B cell (primary cell): Measurements from ENCODE around the gene PCBP3. TPM values are rescaled to one million over a fixed set of nuclear protein-coding genes. Genes with fewer than 3 reads are reported as not detected.

ENCODE experiments used
- ATAC-seq: fragments of 200-7000 bp; cut with Tn5 transposase; one replicate; pipeline ENCODE4 v1.10.0; 2021; ENCODE audit warnings: low read depth, mild to moderate bottlenecking, moderate number of reproducible peaks, moderate library complexity
- CTCF ChIA-PET: fragments of 350-600 bp; sonication (Branson Sonifier 250); formaldehyde crosslinking; loops from one replicate; lab custom pipeline; 2021; ENCODE audit warnings: antibody characterized with exemption, inconsistent platforms; lab: Charles Lee
- POLR2A ChIA-PET: fragments of 350-600 bp; sonication (Branson Sonifier 250); formaldehyde crosslinking; loops from one replicate; lab custom pipeline; 2021; ENCODE audit warnings: antibody characterized with exemption; lab: Charles Lee
- DNase-seq: peaks from one replicate; pipeline ENCODE4 v3.0.0; 2013
- H2AFZ ChIP-seq: 2 replicates; pipeline ENCODE4 v1.6.1; 2012; ENCODE audit warnings: mild to moderate bottlenecking, low read depth, low read length; ENCODE audit not compliant: insufficient read depth, poor library complexity, severe bottlenecking
- H3K27ac ChIP-seq, 2 donors: 1 replicate in 1 of 2; 2 replicates in 1 of 2; pipeline ENCODE4 v1.5.1; 2012 to 2013; ENCODE audit warnings: low read length in 2 of 2, mild to moderate bottlenecking in 2 of 2, moderate library complexity in 1 of 2
- H3K27me3 ChIP-seq, 4 experiments: fragments of 200-600 bp in 1 of 4; sonication (generic) in 1 of 4; replicated peaks in 1 of 4; 1 replicate in 2 of 4; 2 replicates in 2 of 4; pipeline versions ENCODE4 v1.6.1 to v1.7.0; 2013 to 2016; ENCODE audit warnings: low read length in 3 of 4, mild to moderate bottlenecking in 2 of 4, mixed read lengths in 1 of 4, moderate library complexity in 1 of 4; ENCODE audit not compliant: insufficient read depth in 4 of 4, control insufficient read depth in 3 of 4; ENCODE audit errors: control extremely low read depth in 1 of 4
- H3K36me3 ChIP-seq, 2 experiments: replicated peaks in 1 of 2; 1 replicate in 1 of 2; 2 replicates in 1 of 2; pipeline versions ENCODE4 v1.6.1 to v1.7.1; 2013; ENCODE audit warnings: low read length in 1 of 2; ENCODE audit not compliant: insufficient read depth in 2 of 2, control insufficient read depth in 1 of 2; ENCODE audit errors: control extremely low read depth in 1 of 2, extremely low read depth in 1 of 2
- H3K4me1 ChIP-seq, 2 donors: fragments of 200-600 bp in 1 of 2; sonication (generic) in 1 of 2; 1 replicate in 1 of 2; 2 replicates in 1 of 2; pipeline versions ENCODE4 v1.5.1 to v1.6.1; 2013 to 2017; ENCODE audit warnings: low read length in 2 of 2; ENCODE audit not compliant: control insufficient read depth in 2 of 2, insufficient read depth in 2 of 2
- H3K4me2 ChIP-seq: replicated peaks from 2 replicates; pipeline ENCODE3; 2012; ENCODE audit warnings: mild to moderate bottlenecking, low read depth, low read length; ENCODE audit not compliant: poor library complexity, severe bottlenecking
- H3K4me3 ChIP-seq, 5 experiments: fragments of 200-600 bp in 1 of 5; sonication (generic) in 1 of 5; 1 replicate in 3 of 5; 2 replicates in 2 of 5; pipeline versions ENCODE4 v1.5.1 to v1.7.0; 2011 to 2016; ENCODE audit warnings: low read length in 4 of 5, mild to moderate bottlenecking in 4 of 5, low read depth in 2 of 5, control low read depth in 1 of 5, moderate library complexity in 1 of 5; ENCODE audit not compliant: insufficient read depth in 1 of 5; ENCODE audit errors: control extremely low read depth in 1 of 5, extremely low read depth in 1 of 5
- H3K79me2 ChIP-seq: fragments of 200-600 bp; sonication (generic); one replicate; pipeline ENCODE4 v1.6.0; 2016; ENCODE audit warnings: low read length; ENCODE audit not compliant: control insufficient read depth, insufficient read depth
- H3K9ac ChIP-seq: fragments of 200-600 bp; sonication (generic); 2 replicates; pipeline ENCODE4 v1.6.1; 2017; ENCODE audit warnings: mild to moderate bottlenecking, low read length, moderate library complexity
- H3K9me3 ChIP-seq, 3 donors: one replicate each; pipeline versions ENCODE4 v1.6.1 to v1.7.1; 2013; ENCODE audit warnings: low read length in 2 of 3; ENCODE audit not compliant: control insufficient read depth in 2 of 3, insufficient read depth in 1 of 3; ENCODE audit errors: control extremely low read depth in 1 of 3
- H4K20me1 ChIP-seq: 2 replicates; pipeline ENCODE4 v1.6.0; 2012; ENCODE audit warnings: mild to moderate bottlenecking, low read length; ENCODE audit not compliant: insufficient read depth, control insufficient read depth, poor library complexity, severe bottlenecking
- H3K27ac Mint-ChIP-seq: one replicate; pipeline ENCODE4 v1.8.0; 2021; ENCODE audit warnings: mixed read lengths
- H3K27me3 Mint-ChIP-seq: one replicate; pipeline ENCODE4 v1.8.0; 2021; ENCODE audit warnings: mixed read lengths
- H3K4me1 Mint-ChIP-seq: one replicate; pipeline ENCODE4 v1.8.0; 2021; ENCODE audit warnings: mixed read lengths
- H3K4me3 Mint-ChIP-seq: one replicate; pipeline ENCODE4 v1.8.0; 2021; ENCODE audit warnings: mixed read lengths
- H3K9me3 Mint-ChIP-seq: one replicate; pipeline ENCODE4 v1.8.0; 2022; ENCODE audit warnings: mixed read lengths; ENCODE audit not compliant: insufficient read depth
- EZH2 ChIP-seq: IDR thresholded peaks from 2 replicates; pipeline ENCODE4 v1.6.1; 2012; ENCODE audit warnings: borderline replicate concordance, low read depth, mild to moderate bottlenecking, moderate library complexity, low read length; ENCODE audit not compliant: insufficient read depth, poor library complexity, severe bottlenecking
- WGBS: methylation state at CpG from one replicate; pipeline ENCODE4 v1.1.5; 2013; ENCODE audit warnings: missing lambda C conversion rate; ENCODE audit not compliant: insufficient coverage; 5-methylcytosine and 5-hydroxymethylcytosine counted together
- intact Hi-C: fragments of 100-400 bp; cut with micrococcal nuclease; formaldehyde crosslinking; loops from one replicate; pipeline ENCODE4 v1.10.0; 2022
- polyA plus RNA-seq: library from polyadenylated mRNA; depleted of rRNA; stranded (reverse); fragments of >200 nt; gene quantifications from 2 replicates; pipeline ENCODE4 v1.2.3, GENCODE V29; 2012
- total RNA-seq, 2 donors: library from RNA; stranded (reverse); fragments of 120-200 nt in 1 of 2; gene quantifications; 1 replicate in 1 of 2; 2 replicates in 1 of 2; pipeline versions ENCODE4 v1.2.3 to v1.2.4, GENCODE V29; 2013 to 2022
- TF ChIP-seq, protein P1 (sequence below): fragments of 200-600 bp; IDR thresholded peaks from one replicate; pipeline ENCODE4 v1.8.0; 2022; ENCODE audit warnings: antibody characterized with exemption, mild to moderate bottlenecking

The PCBP3 gene
- total and polyA plus RNA-seq, 2 donors (not counting 1 experiment from before 2014, with no cell fraction given): 0.45 to 2.7 TPM

DNA sequence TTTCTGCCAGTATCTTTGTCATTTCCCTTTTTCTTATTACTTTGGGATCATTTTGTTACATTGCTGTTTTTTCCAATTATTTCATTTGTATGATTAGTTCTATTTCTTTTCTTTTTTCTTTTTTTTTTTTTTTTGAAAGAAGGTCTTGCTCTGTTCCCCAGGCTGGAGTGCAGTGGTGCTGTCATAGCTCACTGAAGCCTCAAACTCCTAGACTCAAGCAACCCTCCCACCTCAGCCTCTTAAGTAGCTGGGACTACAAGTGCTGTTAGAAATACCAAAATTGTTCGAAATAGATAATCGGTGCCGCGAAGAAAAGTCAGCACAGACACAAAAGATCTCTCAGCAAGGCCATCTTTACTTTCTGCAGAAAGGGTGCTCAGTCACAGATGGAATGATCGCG lies 311.4 kb downstream of the PCBP3 start:
- Histone ChIP-seq H3K9me3 (peaks cover 0 to 3% (median 0%) of the 10 kb centered on the region in 3 donors), H4K20me1 (no peaks in the 10 kb centered on the region), H3K9ac (no peak overlapping the region), H3K4me2 (no peak overlapping the region), H3K79me2 (no peaks in the 10 kb centered on the region), H2AFZ (no peak overlapping the region), H3K36me3 (no peaks in the 10 kb centered on the region), H3K27ac (no peak overlapping the region), H3K4me3 (no peak overlapping the region), H3K27me3 (peaks cover 0 to 2% (median 0%) of the 10 kb centered on the region in 4 experiments), H3K4me1 (no peaks in the 10 kb centered on the region)
- POLR2A ChIA-PET: no interaction called here
- Mint-ChIP-seq H3K4me3 (no peak overlapping the region), H3K27ac (no peak overlapping the region), H3K9me3 (no peaks in the 10 kb centered on the region), H3K4me1 (no peaks in the 10 kb centered on the region), H3K27me3 (peaks cover 30% of the 10 kb centered on the region)
- TF ChIP-seq, protein P1, sequence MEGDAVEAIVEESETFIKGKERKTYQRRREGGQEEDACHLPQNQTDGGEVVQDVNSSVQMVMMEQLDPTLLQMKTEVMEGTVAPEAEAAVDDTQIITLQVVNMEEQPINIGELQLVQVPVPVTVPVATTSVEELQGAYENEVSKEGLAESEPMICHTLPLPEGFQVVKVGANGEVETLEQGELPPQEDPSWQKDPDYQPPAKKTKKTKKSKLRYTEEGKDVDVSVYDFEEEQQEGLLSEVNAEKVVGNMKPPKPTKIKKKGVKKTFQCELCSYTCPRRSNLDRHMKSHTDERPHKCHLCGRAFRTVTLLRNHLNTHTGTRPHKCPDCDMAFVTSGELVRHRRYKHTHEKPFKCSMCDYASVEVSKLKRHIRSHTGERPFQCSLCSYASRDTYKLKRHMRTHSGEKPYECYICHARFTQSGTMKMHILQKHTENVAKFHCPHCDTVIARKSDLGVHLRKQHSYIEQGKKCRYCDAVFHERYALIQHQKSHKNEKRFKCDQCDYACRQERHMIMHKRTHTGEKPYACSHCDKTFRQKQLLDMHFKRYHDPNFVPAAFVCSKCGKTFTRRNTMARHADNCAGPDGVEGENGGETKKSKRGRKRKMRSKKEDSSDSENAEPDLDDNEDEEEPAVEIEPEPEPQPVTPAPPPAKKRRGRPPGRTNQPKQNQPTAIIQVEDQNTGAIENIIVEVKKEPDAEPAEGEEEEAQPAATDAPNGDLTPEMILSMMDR: no peak
- TF ChIP-seq EZH2: no peak
- WGBS: 98% methylated on average over 6 of the region's 6 CpGs
- DNase-seq: no peak
- CTCF ChIA-PET: no interaction called here
- intact Hi-C loops: no loop called here
- ATAC-seq: no peak

DNA sequence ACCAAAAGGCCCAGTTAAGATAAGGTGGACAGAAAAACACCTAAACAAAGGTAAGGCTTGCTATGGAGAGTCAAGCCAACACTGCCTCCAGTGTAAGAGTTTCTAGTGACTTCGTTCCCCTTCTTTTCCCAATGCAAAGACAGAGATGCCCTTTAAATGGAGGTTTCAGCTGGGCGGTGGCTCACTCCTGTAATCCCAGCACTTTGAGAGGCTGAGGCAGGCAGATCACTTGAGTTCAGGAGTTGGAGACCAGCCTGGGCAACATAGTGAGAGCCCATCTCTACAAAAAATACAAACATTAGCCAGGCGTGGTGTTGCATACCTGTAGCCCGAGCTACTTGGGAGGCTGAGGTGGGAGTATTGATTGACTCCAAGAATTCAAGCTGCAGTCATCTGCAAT lies 314.0 kb downstream of the PCBP3 start:
- Histone ChIP-seq H4K20me1 (no peaks in the 10 kb centered on the region), H3K4me3 (no peak overlapping the region), H3K9me3 (peaks cover 0 to 20% (median 0%) of the 10 kb centered on the region in 3 donors), H2AFZ (no peak overlapping the region), H3K27ac (no peak overlapping the region), H3K27me3 (peaks cover 0 to 4% (median 0%) of the 10 kb centered on the region in 4 experiments), H3K36me3 (no peaks in the 10 kb centered on the region), H3K4me2 (no peak overlapping the region), H3K9ac (no peak overlapping the region), H3K79me2 (no peaks in the 10 kb centered on the region), H3K4me1 (no peaks in the 10 kb centered on the region)
- intact Hi-C loops: no loop called here
- no peak for TF ChIP-seq EZH2
- TF ChIP-seq, protein P1: no peak
- CTCF ChIA-PET: no interaction called here
- POLR2A ChIA-PET: no interaction called here
- no peak overlapping the region for H3K4me3 Mint-ChIP-seq
- no peak for DNase-seq
- ATAC-seq: no peak
- peaks cover 2% of the 10 kb centered on the region for H3K9me3 Mint-ChIP-seq
- no peaks in the 10 kb centered on the region for H3K4me1 Mint-ChIP-seq
- no peak overlapping the region for H3K27ac Mint-ChIP-seq
- 100% methylated on average over 2 of the region's 4 CpGs for WGBS
- H3K27me3 Mint-ChIP-seq: peaks cover 45% of the 10 kb centered on the region
